ENCODE measurements around the gene TEKT1.
"Not testable (repeated sequence)": the region's sequence is repeated elsewhere in the genome, so short reads cannot be mapped to it uniquely, and the experiment has no call there.

Gene TEKT1

DNA sequence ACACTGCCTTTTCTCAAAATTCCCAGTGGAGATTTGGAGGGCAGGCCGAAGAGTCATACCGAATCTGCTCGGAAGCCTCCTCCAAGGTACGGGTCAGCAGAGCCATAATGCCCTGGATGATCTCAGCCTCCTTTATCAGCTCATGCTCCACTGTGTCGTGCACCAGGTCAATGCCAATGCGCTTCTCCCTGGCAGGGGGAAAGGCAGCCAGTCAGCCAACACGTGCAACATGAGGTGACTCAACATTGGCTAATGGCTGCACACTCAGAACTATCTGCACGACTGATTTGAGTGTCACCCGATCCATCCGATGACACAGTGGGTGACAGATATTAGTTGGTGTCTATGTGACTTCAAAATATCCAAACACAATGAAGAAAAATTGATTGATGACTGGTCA lies 15.8 kb downstream of the TEKT1 start:
- no peak for DNase-seq (ENCODE audit: low read depth)

GRCh38 chr17:6812295-6812694 lies 19.2 kb downstream of the TEKT1 start:
- no peak for DNase-seq (ENCODE audit: low read depth)

GRCh38 chr17:6811510-6811909 lies 20.0 kb downstream of the TEKT1 start:
- no peak for DNase-seq (ENCODE audit: low read depth)

- no peak for DNase-seq (ENCODE audit: low read depth)
These were observed 31.0 kb downstream of the TEKT1 start for GRCh38 chr17:6800422-6801027.

DNA sequence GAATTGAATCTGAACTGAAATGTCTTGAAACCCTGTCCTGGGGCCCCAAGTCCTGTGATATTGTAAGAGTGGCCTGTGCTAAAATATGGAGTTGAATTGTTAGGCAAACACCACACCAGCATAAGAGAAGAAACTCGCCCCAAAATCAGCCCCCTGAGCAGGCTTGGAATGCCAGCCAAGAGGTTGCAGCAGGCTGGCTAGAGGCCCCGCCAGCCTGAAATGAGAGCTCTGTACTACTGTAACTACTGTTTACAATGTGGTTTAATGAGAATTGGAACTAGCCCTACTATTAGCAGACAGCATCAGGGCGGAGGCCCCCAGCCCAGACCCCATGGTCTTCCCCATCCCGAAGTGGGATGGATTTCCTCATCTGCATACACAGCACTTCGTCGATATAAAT lies 31.8 kb downstream of the TEKT1 start:
- DNase-seq (ENCODE audit: low read depth), result no peak

- DNase-seq (ENCODE audit: low read depth), result no peak
These were observed 33.7 kb downstream of the TEKT1 start for GRCh38 chr17:6797718-6798351.

- DNase-seq (ENCODE audit: low read depth), result no peak
These were observed 34.5 kb downstream of the TEKT1 start for GRCh38 chr17:6796887-6797490.

DNA sequence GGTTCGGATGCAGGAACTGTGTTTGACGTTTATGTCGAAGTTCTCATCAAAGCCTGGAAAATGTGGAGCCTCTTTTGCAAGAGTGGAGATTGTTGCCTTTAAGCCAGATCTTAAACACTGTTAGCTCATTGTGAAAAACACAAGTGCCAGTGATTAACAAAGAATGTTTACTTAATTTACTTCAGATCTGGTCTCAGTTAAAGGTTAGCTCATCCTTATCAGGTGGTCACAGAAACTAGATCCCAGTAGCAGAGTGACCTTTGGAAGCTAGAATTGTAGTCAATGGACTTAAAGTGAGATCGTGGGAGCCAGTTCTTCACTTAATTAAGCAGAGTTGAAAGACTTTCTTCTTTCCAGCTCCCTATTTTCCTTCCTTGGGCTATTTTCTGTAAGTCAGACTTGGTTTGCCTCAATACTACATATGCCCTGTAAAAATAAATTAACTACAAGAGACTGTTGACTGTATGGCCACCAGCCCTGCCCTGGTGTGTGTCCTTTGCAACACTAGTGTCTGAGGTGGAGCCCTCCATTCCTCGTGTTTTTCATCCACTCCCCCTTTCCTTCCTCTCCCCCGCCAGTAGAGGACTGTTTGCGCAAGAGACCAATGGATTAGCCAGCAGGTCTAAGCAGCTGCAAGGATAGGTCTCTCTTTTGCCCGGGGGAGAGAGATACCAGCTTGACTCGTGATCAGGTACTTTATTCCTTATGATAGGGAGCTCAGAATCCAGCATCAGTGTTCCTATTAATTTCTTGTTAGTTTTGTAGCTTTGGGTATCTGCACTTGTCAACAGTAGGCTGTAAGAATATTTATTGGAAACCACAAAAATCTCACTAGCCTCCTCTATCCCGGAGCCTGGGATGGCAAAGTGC lies 35.3 kb downstream of the TEKT1 start:
- no peak for DNase-seq (ENCODE audit: low read depth)

GRCh38 chr17:6793748-6794493 lies 37.6 kb downstream of the TEKT1 start:
- DNase-seq (ENCODE audit: low read depth), result no peak

DNA sequence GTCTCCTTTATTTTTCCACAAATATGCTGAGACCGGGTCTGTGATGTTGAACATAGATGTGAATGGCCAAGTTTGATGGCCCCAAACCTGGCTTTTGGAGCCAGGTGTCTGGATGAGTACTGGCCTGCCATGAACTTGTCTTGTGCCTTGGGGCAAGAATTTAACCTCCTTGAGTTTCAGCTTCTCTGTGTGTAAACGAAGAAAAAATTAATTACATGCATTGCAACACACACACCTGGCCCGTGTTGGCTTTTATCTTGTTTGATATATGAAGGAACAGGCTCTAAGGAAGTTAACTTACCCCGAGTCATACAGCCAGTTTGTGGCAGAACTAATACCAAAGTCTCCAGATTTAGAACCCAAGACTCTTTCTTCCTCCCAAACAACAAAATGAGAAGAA lies 42.4 kb downstream of the TEKT1 start:
- DNase-seq (ENCODE audit: low read depth), result no peak

- no peak for DNase-seq (ENCODE audit: low read depth)
These were observed 44.3 kb downstream of the TEKT1 start for GRCh38 chr17:6787081-6787693.

GRCh38 chr17:6786618-6787017 lies 44.9 kb downstream of the TEKT1 start:
- no peak for DNase-seq (ENCODE audit: low read depth)

- no peak for DNase-seq (ENCODE audit: low read depth)
These were observed 49.3 kb downstream of the TEKT1 start for GRCh38 chr17:6782244-6782643.

DNA sequence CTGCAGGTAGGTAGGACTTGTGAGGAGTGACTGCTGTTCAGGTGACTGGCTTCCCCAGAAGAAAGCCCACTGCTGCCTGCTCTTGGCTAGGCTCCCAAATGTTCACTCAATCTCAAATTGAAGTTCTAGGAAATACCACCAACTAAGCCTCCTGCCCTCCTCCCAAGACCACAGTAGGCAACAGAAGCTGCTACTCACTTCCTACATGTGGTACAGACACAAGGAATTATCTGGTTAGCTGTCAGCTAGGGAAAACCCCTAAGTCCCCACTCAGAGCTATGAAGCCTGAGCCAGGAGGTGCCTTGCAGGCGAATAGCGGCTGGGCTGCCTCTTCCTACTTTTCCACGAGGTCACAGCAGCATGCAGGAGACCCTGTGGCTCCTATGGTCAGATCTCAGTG lies 50.6 kb downstream of the TEKT1 start:
- no peak for DNase-seq (ENCODE audit: low read depth)

- no peak for DNase-seq (ENCODE audit: low read depth)
These were observed 51.5 kb downstream of the TEKT1 start for GRCh38 chr17:6780001-6780400.

- DNase-seq (ENCODE audit: low read depth), result no peak
These were observed 52.1 kb downstream of the TEKT1 start for GRCh38 chr17:6779411-6779810.

GRCh38 chr17:6775871-6776405 lies 55.6 kb downstream of the TEKT1 start, which contains the start of gene FBXO39:
TSS of gene FBXO39 (plus strand) at chr17:6776215. CDS start at chr17:6779869, 3,654 bp downstream.
- no peak for DNase-seq (ENCODE audit: low read depth)

GRCh38 chr17:6774906-6775305 lies 56.6 kb downstream of the TEKT1 start:
- not testable (repeated sequence) for DNase-seq (ENCODE audit: low read depth)

- no peak for DNase-seq (ENCODE audit: low read depth)
These were observed 59.5 kb downstream of the TEKT1 start for GRCh38 chr17:6772016-6772415.

DNA sequence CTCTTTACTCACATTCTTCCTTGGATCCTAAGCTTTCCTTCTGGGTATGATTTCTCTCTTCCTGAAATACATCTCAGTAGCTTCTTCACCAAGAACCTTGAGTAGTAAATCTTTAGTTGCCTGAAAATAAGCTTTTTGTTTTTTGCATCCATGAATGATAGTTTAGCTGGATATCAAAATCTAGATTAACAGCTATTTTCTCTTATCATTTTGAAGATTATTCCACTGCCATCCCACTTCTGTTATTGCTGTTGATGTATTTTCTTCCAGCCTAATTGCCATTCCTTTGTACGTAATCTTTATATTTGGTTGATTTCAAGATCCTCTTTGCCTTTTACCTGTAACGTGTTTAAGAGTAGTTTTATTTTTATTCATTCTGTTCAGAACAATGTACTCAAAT lies 63.1 kb downstream of the TEKT1 start:
- DNase-seq (ENCODE audit: low read depth), result no peak

- no peak for DNase-seq (ENCODE audit: low read depth)
These were observed 69.8 kb downstream of the TEKT1 start for GRCh38 chr17:6761779-6762178.
